ENCODE measurements around the gene SPSB2.

SPSB2 gene

DNA sequence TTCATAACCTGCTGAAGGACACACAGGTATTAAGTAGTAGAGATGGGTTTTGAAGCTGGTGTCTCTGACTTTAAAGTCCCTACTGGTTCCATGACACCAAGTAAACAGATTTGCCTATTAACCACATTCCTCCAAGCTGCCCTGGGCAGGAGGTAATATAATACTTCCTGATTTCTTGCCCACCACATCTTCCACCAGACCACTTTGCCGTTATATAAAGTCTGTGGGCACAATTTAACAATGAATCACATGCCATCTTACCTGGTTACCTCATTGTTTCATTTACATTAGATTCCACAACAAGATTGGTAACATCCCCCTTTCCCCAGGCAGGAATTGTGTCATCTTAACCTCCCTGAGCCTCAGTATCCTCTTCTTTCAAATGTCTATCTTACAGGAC lies 30.6 kb upstream of the SPSB2 start:
- H3K4me2 ChIP-seq (ENCODE audit: low read length), result peak overlapping the region; percentile 89

DNA sequence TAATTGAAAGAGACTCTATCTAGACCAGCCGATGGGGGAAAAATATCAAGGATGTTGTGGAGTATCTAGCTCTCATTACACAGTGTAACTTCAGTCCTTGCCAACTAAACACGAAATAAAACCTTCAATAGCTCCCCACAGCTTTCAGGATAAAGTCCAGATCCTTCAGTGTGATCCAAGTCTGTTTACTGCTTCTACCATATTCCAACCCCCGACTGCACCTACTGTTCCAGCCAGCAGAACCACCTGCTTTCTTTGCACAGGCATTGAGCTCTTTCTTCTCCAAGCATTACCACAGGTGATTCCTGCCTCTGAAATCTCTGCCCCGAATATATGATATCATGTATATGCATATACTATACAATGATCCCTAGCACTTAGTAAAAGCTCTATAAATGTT lies 29.3 kb upstream of the SPSB2 start:
- Histone ChIP-seq H3K36me3 (replicated peaks; ENCODE audit: low read depth, low read length) (no peaks in the 10 kb centered on the region), H3K9ac (ENCODE audit: low read length) (no peak overlapping the region), H2AFZ (ENCODE audit: low read depth, low read length) (no peak overlapping the region), H3K4me2 (ENCODE audit: low read length) (no peak overlapping the region), H3K27ac (ENCODE audit: low read length) (no peak overlapping the region), H3K27me3 (ENCODE audit: low read depth, low read length) (no peaks in the 10 kb centered on the region), H4K20me1 (ENCODE audit: insufficient read depth, low read length) (no peaks in the 10 kb centered on the region), H3K9me3 (ENCODE audit: insufficient read depth, low read length) (no peaks in the 10 kb centered on the region), H3K4me1 (ENCODE audit: low read length) (peaks cover 13% of the 10 kb centered on the region), H3K79me2 (ENCODE audit: low read length) (no peaks in the 10 kb centered on the region), H3K4me3 (ENCODE audit: low read length) (no peak overlapping the region)
- TF ChIP-seq, protein P1, sequence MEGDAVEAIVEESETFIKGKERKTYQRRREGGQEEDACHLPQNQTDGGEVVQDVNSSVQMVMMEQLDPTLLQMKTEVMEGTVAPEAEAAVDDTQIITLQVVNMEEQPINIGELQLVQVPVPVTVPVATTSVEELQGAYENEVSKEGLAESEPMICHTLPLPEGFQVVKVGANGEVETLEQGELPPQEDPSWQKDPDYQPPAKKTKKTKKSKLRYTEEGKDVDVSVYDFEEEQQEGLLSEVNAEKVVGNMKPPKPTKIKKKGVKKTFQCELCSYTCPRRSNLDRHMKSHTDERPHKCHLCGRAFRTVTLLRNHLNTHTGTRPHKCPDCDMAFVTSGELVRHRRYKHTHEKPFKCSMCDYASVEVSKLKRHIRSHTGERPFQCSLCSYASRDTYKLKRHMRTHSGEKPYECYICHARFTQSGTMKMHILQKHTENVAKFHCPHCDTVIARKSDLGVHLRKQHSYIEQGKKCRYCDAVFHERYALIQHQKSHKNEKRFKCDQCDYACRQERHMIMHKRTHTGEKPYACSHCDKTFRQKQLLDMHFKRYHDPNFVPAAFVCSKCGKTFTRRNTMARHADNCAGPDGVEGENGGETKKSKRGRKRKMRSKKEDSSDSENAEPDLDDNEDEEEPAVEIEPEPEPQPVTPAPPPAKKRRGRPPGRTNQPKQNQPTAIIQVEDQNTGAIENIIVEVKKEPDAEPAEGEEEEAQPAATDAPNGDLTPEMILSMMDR (IDR thresholded peaks at IDR 0.05; ENCODE audit: low read depth, low read length), result no peak
- no peak for TF ChIP-seq EZH2phosphoT487 (IDR thresholded peaks at IDR 0.05; ENCODE audit: low read depth)

More for the DNA sequence above, 30.6 kb upstream of the SPSB2 start:
- no peaks in the 10 kb centered on the region for H4K20me1 ChIP-seq (ENCODE audit: insufficient read depth, low read length)
- H3K27ac ChIP-seq (ENCODE audit: low read length), result no peak overlapping the region
- H3K9me3 ChIP-seq (ENCODE audit: insufficient read depth, low read length), result no peaks in the 10 kb centered on the region
- H2AFZ ChIP-seq (ENCODE audit: low read depth, low read length), result peak overlapping the region; percentile 94
- H3K4me1 ChIP-seq (ENCODE audit: low read length), result peaks cover 13% of the 10 kb centered on the region
- H3K36me3 ChIP-seq (replicated peaks; ENCODE audit: low read depth, low read length), result no peaks in the 10 kb centered on the region
- H3K9ac ChIP-seq (ENCODE audit: low read length), result no peak overlapping the region
- peak overlapping the region; percentile 88; the same call in 1 of the 2 replicates for H3K4me3 ChIP-seq (ENCODE audit: low read length)
- H3K79me2 ChIP-seq (ENCODE audit: low read length), result no peaks in the 10 kb centered on the region
- no peaks in the 10 kb centered on the region for H3K27me3 ChIP-seq (ENCODE audit: low read depth, low read length)
- no peak for TF ChIP-seq EZH2phosphoT487 (IDR thresholded peaks at IDR 0.05; ENCODE audit: low read depth)
- TF ChIP-seq, protein P1 (IDR thresholded peaks at IDR 0.05; ENCODE audit: low read depth, low read length), result no peak

DNA sequence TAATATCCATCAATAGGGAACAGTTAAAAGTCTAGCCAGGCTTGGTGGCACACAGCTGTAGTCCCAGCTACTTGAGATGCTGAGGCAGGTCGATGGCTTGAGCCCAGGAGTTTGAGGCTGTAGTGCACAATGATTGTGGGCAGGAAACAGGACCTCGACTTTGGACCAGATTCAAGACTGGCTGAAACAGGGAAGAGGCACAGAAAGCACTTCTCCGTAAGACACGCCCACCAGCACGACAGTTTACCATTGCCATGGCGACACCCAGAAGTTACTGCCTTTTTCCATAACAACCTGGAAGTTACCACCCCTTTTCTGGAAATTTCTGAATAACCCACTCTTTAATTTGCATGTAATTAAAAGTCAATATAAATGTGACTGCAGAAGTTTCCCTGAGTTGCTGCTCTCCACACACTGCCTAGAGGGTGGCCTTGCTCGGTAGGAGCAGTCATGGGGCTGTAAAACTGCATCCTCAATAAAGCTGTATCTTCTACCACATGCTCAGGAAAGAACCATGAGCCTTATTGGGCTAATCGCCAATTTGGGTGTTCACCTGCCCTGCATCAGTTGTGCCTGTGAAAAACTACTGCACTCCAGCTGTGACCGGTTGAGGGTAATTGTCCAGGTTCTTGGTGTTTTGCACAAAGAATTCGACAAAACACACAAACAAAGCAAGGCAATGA lies 26.9 kb upstream of the SPSB2 start:
- Histone ChIP-seq H3K36me3 (replicated peaks; ENCODE audit: low read depth, low read length) (no peaks in the 10 kb centered on the region), H4K20me1 (ENCODE audit: insufficient read depth, low read length) (no peaks in the 10 kb centered on the region), H2AFZ (ENCODE audit: low read depth, low read length) (no peak overlapping the region), H3K27ac (ENCODE audit: low read length) (no peak overlapping the region), H3K4me3 (ENCODE audit: low read length) (no peak overlapping the region), H3K9me3 (ENCODE audit: insufficient read depth, low read length) (no peaks in the 10 kb centered on the region), H3K27me3 (ENCODE audit: low read depth, low read length) (no peaks in the 10 kb centered on the region), H3K79me2 (ENCODE audit: low read length) (no peaks in the 10 kb centered on the region), H3K9ac (ENCODE audit: low read length) (no peak overlapping the region), H3K4me1 (ENCODE audit: low read length) (peaks cover 7% of the 10 kb centered on the region; the same call in 1 of the 2 replicates), H3K4me2 (ENCODE audit: low read length) (no peak overlapping the region)
- TF ChIP-seq, protein P1 (IDR thresholded peaks at IDR 0.05; ENCODE audit: low read depth, low read length), result no peak
- no peak for TF ChIP-seq EZH2phosphoT487 (IDR thresholded peaks at IDR 0.05; ENCODE audit: low read depth)

DNA sequence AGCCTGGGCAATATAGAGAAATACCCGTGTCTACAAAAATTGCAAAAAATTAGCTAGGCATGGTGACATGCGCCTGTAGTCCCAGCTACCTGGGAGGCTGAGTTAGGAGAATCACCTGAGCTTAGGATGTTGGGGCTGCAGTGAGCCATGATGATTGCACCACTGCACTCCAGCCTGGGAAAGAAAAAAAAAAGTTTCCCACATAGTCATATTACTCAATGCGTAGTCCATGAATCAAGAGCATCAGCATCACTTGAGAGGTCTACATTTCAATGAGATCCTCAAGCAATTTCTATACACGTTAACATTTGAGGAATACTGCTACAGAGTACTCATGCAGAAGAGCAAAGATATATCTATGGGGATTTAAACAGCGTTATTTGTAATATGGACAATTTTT lies 26.3 kb upstream of the SPSB2 start:
- no peaks in the 10 kb centered on the region for H3K27me3 ChIP-seq (ENCODE audit: low read depth, low read length)
- no peak overlapping the region for H3K4me2 ChIP-seq (ENCODE audit: low read length)
- H2AFZ ChIP-seq (ENCODE audit: low read depth, low read length), result no peak overlapping the region
- H4K20me1 ChIP-seq (ENCODE audit: insufficient read depth, low read length), result no peaks in the 10 kb centered on the region
- no peak for TF ChIP-seq EZH2phosphoT487 (IDR thresholded peaks at IDR 0.05; ENCODE audit: low read depth)
- TF ChIP-seq, protein P1 (IDR thresholded peaks at IDR 0.05; ENCODE audit: low read depth, low read length), result no peak
- no peak overlapping the region for H3K4me3 ChIP-seq (ENCODE audit: low read length)
- no peaks in the 10 kb centered on the region for H3K79me2 ChIP-seq (ENCODE audit: low read length)
- peaks cover 7% of the 10 kb centered on the region; the same call in 1 of the 2 replicates for H3K4me1 ChIP-seq (ENCODE audit: low read length)
- no peaks in the 10 kb centered on the region for H3K9me3 ChIP-seq (ENCODE audit: insufficient read depth, low read length)
- H3K36me3 ChIP-seq (replicated peaks; ENCODE audit: low read depth, low read length), result no peaks in the 10 kb centered on the region
- no peak overlapping the region for H3K9ac ChIP-seq (ENCODE audit: low read length)
- H3K27ac ChIP-seq (ENCODE audit: low read length), result no peak overlapping the region
